Transverse colon (tissue), 4 donors: ENCODE data around the gene DCST1. TPM values are rescaled to one million over a fixed set of nuclear protein-coding genes. Genes with fewer than 3 reads are reported as not detected.
A peak's percentile ranks its signal among the peaks of the same experiment; 100 is the strongest.

ENCODE experiments used
- DNase-seq: peaks from one replicate; pipeline ENCODE4 v3.0.0-alpha.2; 2019
- H3K27ac ChIP-seq, 4 donors: fragments of 200-600 bp; sonication (generic); 2 replicates each; pipeline ENCODE4 v1.5.1; 2016 to 2018; ENCODE audit warnings: inconsistent platforms in 4 of 4
- H3K27me3 ChIP-seq: fragments of 200-600 bp; sonication (generic); 2 replicates; pipeline ENCODE4 v1.5.1; 2017; ENCODE audit warnings: inconsistent platforms
- H3K36me3 ChIP-seq, 4 donors: fragments of 200-600 bp; sonication (generic); 2 replicates each; pipeline ENCODE4 v1.5.1; 2017 to 2019; ENCODE audit warnings: inconsistent platforms in 4 of 4
- H3K4me1 ChIP-seq, 4 donors: fragments of 200-600 bp; sonication (generic); 2 replicates each; pipeline ENCODE4 v1.5.1; 2017 to 2020; ENCODE audit warnings: inconsistent platforms in 4 of 4
- H3K4me3 ChIP-seq, 4 donors: fragments of 200-600 bp; sonication (generic); 1 replicate in 1 of 4; 2 replicates in 3 of 4; pipeline versions ENCODE4 v1.5.1 to v1.6.1; 2017 to 2019; ENCODE audit warnings: inconsistent platforms in 4 of 4
- H3K9me3 ChIP-seq, 2 donors: fragments of 200-600 bp; sonication (generic); 2 replicates each; pipeline ENCODE4 v1.5.1; 2017 to 2019; ENCODE audit warnings: inconsistent platforms in 2 of 2
- CTCF ChIP-seq, 5 experiments: fragments of 200-600 bp in 3 of 5; fragments of 450-650 bp in 2 of 5; sonication (generic) in 3 of 5; IDR thresholded peaks; 1 replicate in 2 of 5; 2 replicates in 3 of 5; pipeline ENCODE4 v1.5.1; 2016 to 2017; ENCODE audit warnings: antibody characterized with exemption in 5 of 5, inconsistent platforms in 3 of 5, mild to moderate bottlenecking in 2 of 5, moderate library complexity in 1 of 5
- EP300 ChIP-seq: sonication (generic); formaldehyde crosslinking; IDR thresholded peaks from one replicate; pipeline ENCODE4 v1.6.1; 2017; ENCODE audit warnings: antibody characterized with exemption, low read depth
- POLR2A ChIP-seq: fragments of 450-650 bp; IDR thresholded peaks from one replicate; pipeline ENCODE4 v1.6.1; 2016; ENCODE audit warnings: antibody characterized with exemption, mild to moderate bottlenecking, moderate library complexity
- POLR2AphosphoS5 ChIP-seq, 3 donors: sonication (generic); formaldehyde crosslinking; IDR thresholded peaks; one replicate each; pipeline ENCODE4 v1.6.1; 2016; ENCODE audit warnings: antibody characterized with exemption in 3 of 3
- WGBS, 2 donors: methylation state at CpG; one replicate each; pipeline ENCODE4 v1.1.5; 2018; ENCODE audit warnings: low coverage in 1 of 2; 5-methylcytosine and 5-hydroxymethylcytosine counted together
- in situ Hi-C, 4 donors: fragments of 200-750 bp; cut with MboI; loops; one replicate each; pipeline versions ENCODE4 v1.15.0 to v1.15.1; 2017; ENCODE audit warnings: low sequenced_read_pairs in 3 of 4, low pct_ligation_motif_present in 1 of 4, low pct_unique_long_range_greater_than_20kb in 1 of 4
- intact Hi-C: fragments of 100-400 bp; cut with DNase I; formaldehyde crosslinking; loops from one replicate; pipeline ENCODE4 v1.15.1; 2023; ENCODE audit warnings: low total_unique reads
- total RNA-seq, 4 donors: library from RNA; depleted of rRNA; stranded (reverse); fragments of >200 nt; gene quantifications; one replicate each; pipeline ENCODE4 v1.1.0, GENCODE V29; 2016

DCST1 gene
- total RNA-seq, 4 donors from 2014 or later = 0.32 to 0.41 TPM; not detected in 2

GRCh38 chr1:154989195-154989860, 44.3 kb upstream of the DCST1 start:
- TF ChIP-seq CTCF (IDR thresholded peaks at IDR 0.05) (no peak), POLR2A (no peak), EP300 (no peak), POLR2AphosphoS5 (IDR thresholded peaks at IDR 0.05) (peak in 1 of 3 donors; percentile 10)
- Histone ChIP-seq H3K4me3 (no peak overlapping the region), H3K27ac (no peak overlapping the region), H3K9me3 (no peaks in the 10 kb centered on the region), H3K36me3 (peaks cover 0 to 9% (median 0%) of the 10 kb centered on the region in 4 donors), H3K27me3 (no peaks in the 10 kb centered on the region), H3K4me1 (peaks cover under 1 to 12% (median 6%) of the 10 kb centered on the region in 4 donors)
- in situ Hi-C loops (no loop called here), intact Hi-C loops (no loop called here)
- DNase-seq = no peak
- 74% methylated on average over 3 of the region's 3 CpGs; no CpG with 5 or more reads in 1 of the 2 donors for WGBS, 2 donors

GRCh38 chr1:154990276-154990675, 43.3 kb upstream of the DCST1 start:
- no peak for DNase-seq
- 91% methylated on average over 7 of the region's 8 CpGs; no CpG with 5 or more reads in 1 of the 2 donors for WGBS, 2 donors
- no peaks in the 10 kb centered on the region for H3K27me3 ChIP-seq
- H3K36me3 ChIP-seq = peaks cover 0 to 9% (median 0%) of the 10 kb centered on the region in 4 donors
- in situ Hi-C loops = no loop called here
- H3K4me3 ChIP-seq = no peak overlapping the region
- H3K4me1 ChIP-seq = peaks cover 0 to 8% (median 4%) of the 10 kb centered on the region in 4 donors
- intact Hi-C loops = no loop called here
- H3K27ac ChIP-seq = no peak overlapping the region
- H3K9me3 ChIP-seq = no peaks in the 10 kb centered on the region
- TF ChIP-seq POLR2AphosphoS5 (IDR thresholded peaks at IDR 0.05) = no peak
- TF ChIP-seq POLR2A = no peak
- TF ChIP-seq CTCF (IDR thresholded peaks at IDR 0.05) = no peak
- no peak for TF ChIP-seq EP300

- in situ Hi-C loops (no loop called here), intact Hi-C loops (no loop called here)
- Histone ChIP-seq H3K27me3 (no peaks in the 10 kb centered on the region), H3K36me3 (peaks cover 0 to under 1% (median 0%) of the 10 kb centered on the region in 4 donors), H3K4me3 (no peak overlapping the region), H3K4me1 (peaks cover 0 to 10% (median 5%) of the 10 kb centered on the region in 4 donors), H3K9me3 (no peaks in the 10 kb centered on the region), H3K27ac (no peak overlapping the region)
- 86 to 89% methylated on average over 3 to 11 of the region's 14 CpGs for WGBS, 2 donors
- no peak for DNase-seq
- TF ChIP-seq CTCF (IDR thresholded peaks at IDR 0.05) (no peak), POLR2AphosphoS5 (IDR thresholded peaks at IDR 0.05) (no peak)
These were observed 40.7 kb upstream of the DCST1 start for GRCh38 chr1:154992721-154993571.

GRCh38 chr1:154993572-154994268, 39.9 kb upstream of the DCST1 start, which contains the start of gene LENEP:
Gene LENEP, plus strand, starts transcription at chr1:154993586. Its CDS starts 22 bp downstream, at chr1:154993608.
- peaks cover under 1 to 14% (median 6%) of the 10 kb centered on the region in 4 donors for H3K4me1 ChIP-seq
- no peak for DNase-seq
- no peak within 1 kb of the TSS for H3K4me3 ChIP-seq
- 74% methylated on average over 8 of the region's 8 CpGs; no CpG with 5 or more reads in 1 of the 2 donors for WGBS, 2 donors
- no peaks in the 10 kb centered on the region for H3K36me3 ChIP-seq
- no peak within 1 kb of the TSS for H3K27ac ChIP-seq
- intact Hi-C loops (no loop called here), in situ Hi-C loops (no loop called here)
- no peak for TF ChIP-seq EP300
- no peak for TF ChIP-seq POLR2A
- no peak for TF ChIP-seq POLR2AphosphoS5 (IDR thresholded peaks at IDR 0.05)
- no peak for TF ChIP-seq CTCF (IDR thresholded peaks at IDR 0.05)
- H3K9me3 ChIP-seq = no peaks in the 10 kb centered on the region
- no peaks in the 10 kb centered on the region for H3K27me3 ChIP-seq
